A673 (cell line): ENCODE results near the gene PRDM1. TPM values are rescaled to one million over a fixed set of nuclear protein-coding genes. Genes with fewer than 3 reads are reported as not detected.

Experiments used
- BruUV-seq: library from RNA; stranded (reverse); fragments of 400-500 nt; replicated peaks from 2 replicates; lab custom pipeline; 2021; lab: Mats Ljungman, UMichigan
- CTCF ChIA-PET: fragments of 300-600 bp; sonication (Branson Sonifier 250); formaldehyde crosslinking; loops from one replicate; lab custom pipeline; 2022; ENCODE audit warnings: antibody characterized with exemption; lab: Charles Lee
- POLR2A ChIA-PET: fragments of 300-600 bp; sonication (Branson Sonifier 250); formaldehyde crosslinking; loops from one replicate; lab custom pipeline; 2022; ENCODE audit warnings: antibody characterized with exemption; ENCODE audit not compliant: low non-redundant PET; lab: Charles Lee
- DNase-seq: peaks from one replicate; pipeline ENCODE4 v3.0.0-alpha.2; 2015; ENCODE audit warnings: low spot score
- H3K27ac ChIP-seq: fragments of 200-600 bp; sonication (generic); 2 replicates; pipeline ENCODE4 v1.5.1; 2016; ENCODE audit warnings: mixed run types, low read depth, mild to moderate bottlenecking, mixed read lengths, antibody characterized with exemption, low read length; ENCODE audit not compliant: poor library complexity, severe bottlenecking
- H3K27me3 ChIP-seq: fragments of 200-600 bp; sonication (generic); replicated peaks from 2 replicates; pipeline ENCODE4 v1.6.1; 2017; ENCODE audit warnings: mixed run types, low read depth, mild to moderate bottlenecking, mixed read lengths, antibody characterized with exemption, low read length; ENCODE audit not compliant: insufficient read depth, poor library complexity
- H3K36me3 ChIP-seq: fragments of 200-600 bp; sonication (generic); 2 replicates; pipeline ENCODE4 v1.6.1; 2016; ENCODE audit warnings: mixed run types, mild to moderate bottlenecking, mixed read lengths, antibody characterized with exemption, low read length; ENCODE audit not compliant: insufficient read depth, poor library complexity, severe bottlenecking
- H3K4me1 ChIP-seq: fragments of 200-600 bp; sonication (generic); 2 replicates; pipeline ENCODE4 v1.6.1; 2017; ENCODE audit warnings: mixed run types, mild to moderate bottlenecking, mixed read lengths, antibody characterized with exemption, low read length; ENCODE audit not compliant: insufficient read depth, poor library complexity, severe bottlenecking
- H3K4me3 ChIP-seq: fragments of 200-600 bp; sonication (generic); 2 replicates; pipeline ENCODE4 v1.5.1; 2016; ENCODE audit warnings: low read depth, mixed run types, mild to moderate bottlenecking, mixed read lengths, low read length; ENCODE audit not compliant: poor library complexity, severe bottlenecking
- H3K9me3 ChIP-seq: fragments of 200-600 bp; sonication (generic); 2 replicates; pipeline ENCODE4 v1.6.1; 2016; ENCODE audit warnings: mixed run types, low read depth, mild to moderate bottlenecking, mixed read lengths, antibody characterized with exemption, low read length; ENCODE audit not compliant: poor library complexity, severe bottlenecking
- CTCF ChIP-seq: fragments of 300-800, 200-600 bp; sonication (generic); conservative IDR thresholded peaks from 2 replicates; pipeline ENCODE4 v1.5.1; 2017; ENCODE audit warnings: low read depth, mild to moderate bottlenecking, antibody characterized with exemption, low read length, moderate library complexity, mixed read lengths
- EZH2 ChIP-seq: fragments of 200-600 bp; sonication (generic); IDR thresholded peaks from 2 replicates; pipeline ENCODE4 v1.6.1; 2017; ENCODE audit warnings: borderline replicate concordance, low read depth, mild to moderate bottlenecking, mixed read lengths, antibody characterized with exemption, low read length; ENCODE audit not compliant: poor library complexity, severe bottlenecking
- intact Hi-C: fragments of 100-400 bp; cut with micrococcal nuclease; formaldehyde crosslinking; loops from one replicate; pipeline ENCODE4 v1.10.0; 2022; ENCODE audit not compliant: unreplicated experiment
- total RNA-seq: library from RNA; stranded (reverse); gene quantifications from 2 replicates; pipeline ENCODE4 v1.2.3, GENCODE V29; 2021

Gene PRDM1
- total RNA-seq, 1 experiment from 2014 or later: not detected

GRCh38 chr6:106109029-106109428 is 22.9 kb downstream of the PRDM1 start:
- Histone ChIP-seq H3K36me3 (no peaks in the 10 kb centered on the region), H3K4me3 (no peak overlapping the region), H3K9me3 (no peaks in the 10 kb centered on the region), H3K27me3 (no peaks in the 10 kb centered on the region), H3K27ac (no peak overlapping the region), H3K4me1 (no peaks in the 10 kb centered on the region)
- CTCF ChIA-PET: no interaction called here
- BruUV-seq: no TSS peak
- POLR2A ChIA-PET: no interaction called here
- no peak for DNase-seq
- intact Hi-C loops: no loop called here
- TF ChIP-seq EZH2: no peak
- TF ChIP-seq CTCF: no peak

DNA sequence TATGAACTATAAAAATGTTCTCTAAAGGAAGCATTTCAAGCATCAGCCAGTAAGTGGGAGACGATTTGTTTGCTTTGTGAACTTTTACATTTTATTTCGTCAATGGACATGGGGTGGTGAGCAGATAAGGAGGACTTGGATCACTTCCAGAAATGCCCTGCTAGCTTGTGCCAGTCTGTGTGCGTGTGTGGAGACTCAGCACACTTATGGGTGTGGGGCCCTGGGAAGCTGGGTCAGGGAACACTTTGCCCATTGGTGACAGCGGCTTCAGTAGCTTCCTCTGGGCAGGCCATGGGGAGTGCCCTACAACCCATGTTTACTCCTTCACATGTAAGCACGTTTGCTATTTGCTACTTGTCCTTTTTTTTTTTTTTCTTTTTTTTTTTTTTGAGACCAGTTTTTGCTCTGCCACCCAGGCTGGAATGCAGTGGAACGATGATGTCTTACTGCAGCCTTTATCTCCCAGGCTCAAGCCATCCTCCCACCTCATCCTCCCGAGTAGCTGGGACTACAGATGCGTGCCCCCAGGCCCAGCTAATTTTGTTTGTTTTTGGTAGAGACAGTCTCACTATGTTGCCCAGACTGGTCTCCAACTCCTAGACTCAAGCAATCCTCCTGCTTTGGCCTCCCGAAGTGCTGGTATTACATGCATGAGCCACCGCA is 24.2 kb downstream of the PRDM1 start:
- ChIA-PET POLR2A (no interaction called here), CTCF (interaction anchor here (0.7 kb wide), 1 partner anchor 747 kb away, joined by 9 read pairs; no protein-coding TSS in a partner anchor)
- no TSS peak for BruUV-seq
- Histone ChIP-seq H3K4me1 (no peaks in the 10 kb centered on the region), H3K36me3 (no peaks in the 10 kb centered on the region), H3K27me3 (no peaks in the 10 kb centered on the region), H3K4me3 (no peak overlapping the region), H3K9me3 (no peaks in the 10 kb centered on the region), H3K27ac (no peak overlapping the region)
- TF ChIP-seq CTCF (no peak), EZH2 (no peak)
- no peak for DNase-seq
- intact Hi-C loops: no loop called here

- BruUV-seq: no TSS peak
- intact Hi-C loops: no loop called here
- CTCF ChIA-PET: no interaction called here
Measured at GRCh38 chr6:106112433-106112832, 26.3 kb downstream of the PRDM1 start.

More at GRCh38 chr6:106112433-106112832, 26.3 kb downstream of the PRDM1 start:
- no peak overlapping the region for H3K4me3 ChIP-seq
- no peak for DNase-seq
- H3K4me1 ChIP-seq: no peaks in the 10 kb centered on the region
- POLR2A ChIA-PET: no interaction called here
- H3K36me3 ChIP-seq: no peaks in the 10 kb centered on the region
- TF ChIP-seq EZH2: no peak
- no peak for TF ChIP-seq CTCF
- H3K27me3 ChIP-seq: no peaks in the 10 kb centered on the region
- no peak overlapping the region for H3K27ac ChIP-seq
- H3K9me3 ChIP-seq: no peaks in the 10 kb centered on the region
